ENCODE data around the gene NLRP6.
"Not testable (repeated sequence)": the region's sequence is repeated elsewhere in the genome, so short reads cannot be mapped to it uniquely, and the experiment has no call there.

- peak; percentile 17 for TF ChIP-seq POLR2A (IDR thresholded peaks at IDR 0.05)
- peak in 2 of 3 donors; percentile 19 to 24 for TF ChIP-seq CTCF (IDR thresholded peaks at IDR 0.05)
- TF ChIP-seq EP300 (IDR thresholded peaks at IDR 0.05), result not testable (repeated sequence)
Observed at GRCh38 chr11:319121-319887, 41.1 kb downstream of the NLRP6 start.
